IMR-90 (cell line): ENCODE measurements around the gene PPP1R8. TPM values are rescaled to one million over a fixed set of nuclear protein-coding genes. Genes with fewer than 3 reads are reported as not detected.

ENCODE experiments used
- ATAC-seq: fragments of 200-7000 bp; cut with Tn5 transposase; 2 replicates; pipeline ENCODE4 v1.9.1; 2020; ENCODE audit warnings: low read depth, mild to moderate bottlenecking, moderate library complexity
- BruUV-seq: library from RNA; stranded (reverse); fragments of 400-500 nt; replicated peaks from 2 replicates; lab custom pipeline; 2021; lab: Mats Ljungman, UMichigan
- CTCF ChIA-PET: fragments of 300-600 bp; formaldehyde crosslinking; extraction: SDS; loops from one replicate; lab custom pipeline; 2021; ENCODE audit warnings: antibody characterized with exemption; lab: Yijun Ruan, JAX
- POLR2A ChIA-PET: fragments of 300-600 bp; sonication (Branson Sonifier 250); formaldehyde crosslinking; loops from one replicate; lab custom pipeline; 2022; ENCODE audit warnings: antibody characterized with exemption; ENCODE audit not compliant: unreplicated experiment; lab: Charles Lee
- DNase-seq: peaks from one replicate; pipeline ENCODE4 v3.0.0; 2013
- H2AFZ ChIP-seq: replicated peaks from 2 replicates; pipeline ENCODE3; 2013; ENCODE audit warnings: low read length, mild to moderate bottlenecking; ENCODE audit not compliant: poor library complexity
- H2AK5ac ChIP-seq: 2 replicates; pipeline ENCODE4 v1.6.1; 2013; ENCODE audit warnings: low read depth, low read length, inconsistent platforms
- H2AK9ac ChIP-seq: replicated peaks from 2 replicates; pipeline ENCODE3; 2013; ENCODE audit warnings: mild to moderate bottlenecking, low read depth, low read length, moderate library complexity; ENCODE audit not compliant: poor library complexity
- H2BK120ac ChIP-seq: 2 replicates; pipeline ENCODE4 v1.6.1; 2013; ENCODE audit warnings: low read depth, low read length, inconsistent platforms
- H2BK15ac ChIP-seq: 3 replicates; pipeline ENCODE4 v1.6.1; 2013; ENCODE audit warnings: low read depth, low read length, inconsistent platforms
- H2BK20ac ChIP-seq: 2 replicates; pipeline ENCODE4 v1.6.1; 2013; ENCODE audit warnings: low read depth, mild to moderate bottlenecking, inconsistent platforms, low read length, moderate library complexity
- H2BK5ac ChIP-seq: 2 replicates; pipeline ENCODE4 v1.6.1; 2013; ENCODE audit warnings: mild to moderate bottlenecking, low read depth, low read length, inconsistent platforms; ENCODE audit not compliant: poor library complexity, severe bottlenecking
- H3K14ac ChIP-seq: replicated peaks from 2 replicates; pipeline ENCODE4 v1.6.1; 2013; ENCODE audit warnings: low read depth, low read length, inconsistent platforms
- H3K18ac ChIP-seq: 2 replicates; pipeline ENCODE4 v1.6.1; 2013; ENCODE audit warnings: low read depth, low read length, control low read depth
- H3K23ac ChIP-seq: 2 replicates; pipeline ENCODE4 v1.6.1; 2013; ENCODE audit warnings: low read depth, low read length, inconsistent platforms
- H3K27ac ChIP-seq: 2 replicates; pipeline ENCODE4 v1.5.1; 2013; ENCODE audit warnings: mild to moderate bottlenecking, control low read depth, low read length; ENCODE audit not compliant: insufficient read depth
- H3K27me3 ChIP-seq: 2 replicates; pipeline ENCODE4 v1.6.1; 2013; ENCODE audit warnings: low read length; ENCODE audit not compliant: control insufficient read depth, insufficient read depth
- H3K36me3 ChIP-seq: 2 replicates; pipeline ENCODE4 v1.6.1; 2013; ENCODE audit warnings: low read length, mixed read lengths; ENCODE audit not compliant: control insufficient read depth, insufficient read depth
- H3K4ac ChIP-seq: 2 replicates; pipeline ENCODE4 v1.6.1; 2013; ENCODE audit warnings: low read depth, low read length, inconsistent platforms
- H3K4me1 ChIP-seq: 2 replicates; pipeline ENCODE4 v1.6.1; 2013; ENCODE audit warnings: low read length, mixed read lengths; ENCODE audit not compliant: control insufficient read depth, insufficient read depth
- H3K4me2 ChIP-seq: 2 replicates; pipeline ENCODE4 v1.6.1; 2013; ENCODE audit warnings: low read depth, mild to moderate bottlenecking, control low read depth, low read length, moderate library complexity
- H3K4me3 ChIP-seq: 2 replicates; pipeline ENCODE4 v1.5.1; 2013; ENCODE audit warnings: low read depth, mild to moderate bottlenecking, control low read depth, low read length, moderate library complexity; ENCODE audit not compliant: insufficient read depth
- H3K56ac ChIP-seq: 2 replicates; pipeline ENCODE4 v1.6.1; 2013; ENCODE audit warnings: low read length, inconsistent platforms; ENCODE audit not compliant: insufficient read depth; ENCODE audit errors: extremely low read depth
- H3K79me1 ChIP-seq, 2 experiments: 2 replicates each; pipeline ENCODE4 v1.6.1; 2013; ENCODE audit warnings: low read length in 2 of 2, inconsistent platforms in 1 of 2, low read depth in 1 of 2
- H3K9ac ChIP-seq: 2 replicates; pipeline ENCODE4 v1.6.1; 2013; ENCODE audit warnings: low read depth, low read length, control low read depth
- H3K9me1 ChIP-seq: 2 replicates; pipeline ENCODE4 v1.6.1; 2013; ENCODE audit warnings: low read length, inconsistent platforms; ENCODE audit not compliant: insufficient read depth
- H3K9me3 ChIP-seq: 2 replicates; pipeline ENCODE4 v1.6.1; 2013; ENCODE audit warnings: low read length; ENCODE audit not compliant: control insufficient read depth, insufficient read depth
- H4K20me1 ChIP-seq: 2 replicates; pipeline ENCODE4 v1.6.1; 2013; ENCODE audit warnings: low read length, inconsistent platforms; ENCODE audit not compliant: insufficient read depth
- H4K5ac ChIP-seq: 2 replicates; pipeline ENCODE4 v1.6.1; 2013; ENCODE audit warnings: mild to moderate bottlenecking, low read depth, low read length, control low read depth
- H4K8ac ChIP-seq, 2 experiments: 2 replicates each; pipeline ENCODE4 v1.6.1; 2013; ENCODE audit warnings: low read depth in 2 of 2, low read length in 2 of 2, control low read depth in 1 of 2, inconsistent platforms in 1 of 2
- H4K91ac ChIP-seq: 2 replicates; pipeline ENCODE4 v1.6.1; 2013; ENCODE audit warnings: low read depth, low read length, inconsistent platforms; ENCODE audit not compliant: insufficient read depth
- BHLHE40 ChIP-seq: fragments of 150-350 bp; IDR thresholded peaks from 2 replicates; pipeline ENCODE4 v1.6.1; 2016; ENCODE audit warnings: mild to moderate bottlenecking, low read depth, low read length
- CEBPB ChIP-seq: IDR thresholded peaks from 2 replicates; pipeline ENCODE4 v1.6.1; 2012; ENCODE audit warnings: low read depth, low read length, improper control_type of control experiment
- CHD1 ChIP-seq: IDR thresholded peaks from 2 replicates; pipeline ENCODE4 v1.6.1; 2012; ENCODE audit warnings: low read depth, low read length, improper control_type of control experiment
- FOS ChIP-seq: fragments of 150-350 bp; IDR thresholded peaks from 2 replicates; pipeline ENCODE4 v1.6.1; 2016; ENCODE audit warnings: low read depth, low read length
- MAFK ChIP-seq: IDR thresholded peaks from 2 replicates; pipeline ENCODE4 v1.6.1; 2012; ENCODE audit warnings: low read depth, low read length, improper control_type of control experiment
- MAZ ChIP-seq: IDR thresholded peaks from 2 replicates; pipeline ENCODE4 v1.6.1; 2012; ENCODE audit warnings: low read depth, mild to moderate bottlenecking, low read length, improper control_type of control experiment, moderate library complexity, borderline replicate concordance
- MXI1 ChIP-seq: IDR thresholded peaks from 2 replicates; pipeline ENCODE4 v1.6.1; 2012; ENCODE audit warnings: low read depth, mild to moderate bottlenecking, low read length, moderate library complexity, borderline replicate concordance
- NFE2L2 ChIP-seq: fragments of 150-350 bp; IDR thresholded peaks from 2 replicates; pipeline ENCODE4 v1.6.1; 2016; ENCODE audit warnings: low read depth, mild to moderate bottlenecking, low read length
- POLR2A ChIP-seq: IDR thresholded peaks from 2 replicates; pipeline ENCODE4 v1.6.1; 2012; ENCODE audit warnings: mild to moderate bottlenecking, low read depth, low read length
- RAD21 ChIP-seq: IDR thresholded peaks from 2 replicates; pipeline ENCODE4 v1.6.1; 2012; ENCODE audit warnings: low read length, improper control_type of control experiment
- RCOR1 ChIP-seq: IDR thresholded peaks from 2 replicates; pipeline ENCODE4 v1.6.1; 2012; ENCODE audit warnings: mild to moderate bottlenecking, low read length, improper control_type of control experiment; ENCODE audit not compliant: insufficient replicate concordance
- RFX5 ChIP-seq: IDR thresholded peaks from 2 replicates; pipeline ENCODE4 v1.8.0; 2012; ENCODE audit warnings: low read depth, mild to moderate bottlenecking, low read length, moderate library complexity
- WGBS, 2 experiments: methylation state at CpG; one replicate each; pipeline versions ENCODE4 v1.1.5 to v1.1.7; 2013; ENCODE audit warnings: missing lambda C conversion rate in 2 of 2; ENCODE audit not compliant: insufficient read length in 1 of 2; ENCODE audit errors: extremely low coverage in 2 of 2; 5-methylcytosine and 5-hydroxymethylcytosine counted together
- dilution Hi-C: fragments of 300-500 bp; cut with HindIII; formaldehyde crosslinking; loops from one replicate; pipeline ENCODE4 v1.14.3; 2018; ENCODE audit warnings: low sequenced_read_pairs; ENCODE audit not compliant: unreplicated experiment
- in situ Hi-C: fragments of 300-500 bp; cut with MboI; formaldehyde crosslinking; loops from 3 replicates; pipeline ENCODE4 v1.14.3; 2019; ENCODE audit warnings: low sequenced_read_pairs, inconsistent platforms, mixed read lengths
- intact Hi-C: fragments of 100-400 bp; cut with micrococcal nuclease; formaldehyde crosslinking; loops from 2 replicates; pipeline ENCODE4 v1.10.0; 2022
- polyA plus RNA-seq, 3 experiments: library from polyadenylated mRNA; depleted of rRNA; stranded (reverse); fragments of >200 nt; gene quantifications; 2 replicates each; pipeline ENCODE4 v1.2.3, GENCODE V29; 2012; ENCODE audit warnings: low replicate concordance in 1 of 3
- total RNA-seq: library from RNA; depleted of rRNA; stranded (reverse); fragments of >200 nt; gene quantifications from 2 replicates; pipeline ENCODE4 v1.2.3, GENCODE V29; 2012
- TF ChIP-seq, protein P1 (sequence below): fragments of 150-350 bp; IDR thresholded peaks from 2 replicates; pipeline ENCODE4 v1.6.1; 2016; ENCODE audit warnings: low read depth, mild to moderate bottlenecking, low read length, moderate library complexity, borderline replicate concordance
- TF ChIP-seq, protein P2 (sequence below): fragments of 150-350 bp; IDR thresholded peaks from 2 replicates; pipeline ENCODE4 v1.6.1; 2017; ENCODE audit warnings: mild to moderate bottlenecking, antibody characterized with exemption, low read length, low read depth
- TF ChIP-seq, protein P3 (sequence below): conservative IDR thresholded peaks from 2 replicates; pipeline ENCODE4 v1.5.1; 2012; ENCODE audit warnings: mild to moderate bottlenecking, low read depth, low read length, improper control_type of control experiment

Gene PPP1R8
- total and polyA plus RNA-seq, 2 of the 4 experiments (the other 2 are of a cell fraction) = 53.8 to 80.1 TPM

DNA sequence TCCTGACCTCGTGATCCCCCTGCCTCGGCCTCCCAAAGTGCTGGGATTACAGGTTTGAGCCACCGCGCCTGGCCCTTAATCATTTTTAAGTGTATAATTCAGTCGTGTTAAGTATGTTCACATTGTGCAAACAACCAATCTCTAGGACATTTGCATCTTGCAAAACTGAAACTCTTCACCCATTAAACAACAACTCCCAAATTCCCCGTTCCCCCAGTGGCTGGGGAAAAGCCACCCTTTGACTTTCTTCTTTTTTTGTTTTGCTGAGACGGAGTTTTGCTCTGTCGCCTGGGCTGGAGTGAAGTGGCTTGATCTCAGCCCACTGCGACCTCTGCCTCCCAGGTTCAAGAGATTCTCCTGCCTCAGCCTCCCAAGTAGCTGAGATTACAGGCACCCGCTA lies 35.2 kb downstream of the PPP1R8 start:
- Histone ChIP-seq H3K4ac (no peak overlapping the region), H4K20me1 (no peaks in the 10 kb centered on the region), H3K18ac (no peak overlapping the region), H3K23ac (no peak overlapping the region), H2AFZ (no peak overlapping the region), H2BK5ac (no peak overlapping the region), H4K91ac (no peak overlapping the region), H3K79me1 (no peaks in the 10 kb centered on the region), H2AK9ac (no peak overlapping the region), H3K36me3 (no peaks in the 10 kb centered on the region), H3K4me3 (no peak overlapping the region), H3K27me3 (no peaks in the 10 kb centered on the region), H3K9me3 (no peaks in the 10 kb centered on the region), H2AK5ac (no peak overlapping the region), H4K8ac (no peak overlapping the region), H3K9me1 (peaks cover 13% of the 10 kb centered on the region), H3K4me2 (no peak overlapping the region), H2BK120ac (no peak overlapping the region), H3K14ac (no peak overlapping the region), H2BK20ac (no peak overlapping the region), H3K56ac (no peak overlapping the region), H4K5ac (no peak overlapping the region), H2BK15ac (no peak overlapping the region), H3K4me1 (peaks cover 13% of the 10 kb centered on the region), H3K27ac (no peak overlapping the region), H3K9ac (no peak overlapping the region)
- in situ Hi-C loops (loop anchor here (25.0 kb wide), 1 partner anchor 346 kb away; no protein-coding TSS in a partner anchor), dilution Hi-C loops (no loop called here), intact Hi-C loops (no loop called here)
- no peak for DNase-seq
- POLR2A ChIA-PET = no interaction called here
- WGBS, 2 experiments = 100% methylated on average over 2 of the region's 10 CpGs; no CpG with 5 or more reads in 1 of the 2 experiments
- no TSS peak for BruUV-seq
- CTCF ChIA-PET = no interaction called here
- no peak for TF ChIP-seq CEBPB
- TF ChIP-seq, protein P1, sequence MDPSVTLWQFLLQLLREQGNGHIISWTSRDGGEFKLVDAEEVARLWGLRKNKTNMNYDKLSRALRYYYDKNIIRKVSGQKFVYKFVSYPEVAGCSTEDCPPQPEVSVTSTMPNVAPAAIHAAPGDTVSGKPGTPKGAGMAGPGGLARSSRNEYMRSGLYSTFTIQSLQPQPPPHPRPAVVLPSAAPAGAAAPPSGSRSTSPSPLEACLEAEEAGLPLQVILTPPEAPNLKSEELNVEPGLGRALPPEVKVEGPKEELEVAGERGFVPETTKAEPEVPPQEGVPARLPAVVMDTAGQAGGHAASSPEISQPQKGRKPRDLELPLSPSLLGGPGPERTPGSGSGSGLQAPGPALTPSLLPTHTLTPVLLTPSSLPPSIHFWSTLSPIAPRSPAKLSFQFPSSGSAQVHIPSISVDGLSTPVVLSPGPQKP = no peak
- no peak for TF ChIP-seq RAD21
- TF ChIP-seq MXI1 = no peak
- TF ChIP-seq RFX5 = no peak
- no peak for TF ChIP-seq POLR2A
- no peak for TF ChIP-seq CHD1
- TF ChIP-seq, protein P2, sequence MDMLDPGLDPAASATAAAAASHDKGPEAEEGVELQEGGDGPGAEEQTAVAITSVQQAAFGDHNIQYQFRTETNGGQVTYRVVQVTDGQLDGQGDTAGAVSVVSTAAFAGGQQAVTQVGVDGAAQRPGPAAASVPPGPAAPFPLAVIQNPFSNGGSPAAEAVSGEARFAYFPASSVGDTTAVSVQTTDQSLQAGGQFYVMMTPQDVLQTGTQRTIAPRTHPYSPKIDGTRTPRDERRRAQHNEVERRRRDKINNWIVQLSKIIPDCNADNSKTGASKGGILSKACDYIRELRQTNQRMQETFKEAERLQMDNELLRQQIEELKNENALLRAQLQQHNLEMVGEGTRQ = no peak
- TF ChIP-seq BHLHE40 = no peak
- TF ChIP-seq RCOR1 = no peak
- no peak for TF ChIP-seq FOS
- TF ChIP-seq NFE2L2 = no peak
- TF ChIP-seq, protein P3, sequence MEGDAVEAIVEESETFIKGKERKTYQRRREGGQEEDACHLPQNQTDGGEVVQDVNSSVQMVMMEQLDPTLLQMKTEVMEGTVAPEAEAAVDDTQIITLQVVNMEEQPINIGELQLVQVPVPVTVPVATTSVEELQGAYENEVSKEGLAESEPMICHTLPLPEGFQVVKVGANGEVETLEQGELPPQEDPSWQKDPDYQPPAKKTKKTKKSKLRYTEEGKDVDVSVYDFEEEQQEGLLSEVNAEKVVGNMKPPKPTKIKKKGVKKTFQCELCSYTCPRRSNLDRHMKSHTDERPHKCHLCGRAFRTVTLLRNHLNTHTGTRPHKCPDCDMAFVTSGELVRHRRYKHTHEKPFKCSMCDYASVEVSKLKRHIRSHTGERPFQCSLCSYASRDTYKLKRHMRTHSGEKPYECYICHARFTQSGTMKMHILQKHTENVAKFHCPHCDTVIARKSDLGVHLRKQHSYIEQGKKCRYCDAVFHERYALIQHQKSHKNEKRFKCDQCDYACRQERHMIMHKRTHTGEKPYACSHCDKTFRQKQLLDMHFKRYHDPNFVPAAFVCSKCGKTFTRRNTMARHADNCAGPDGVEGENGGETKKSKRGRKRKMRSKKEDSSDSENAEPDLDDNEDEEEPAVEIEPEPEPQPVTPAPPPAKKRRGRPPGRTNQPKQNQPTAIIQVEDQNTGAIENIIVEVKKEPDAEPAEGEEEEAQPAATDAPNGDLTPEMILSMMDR = no peak
- TF ChIP-seq MAZ = no peak
- no peak for TF ChIP-seq MAFK
- ATAC-seq = no peak
